ENCODE results near the gene UBL7. TPM values are rescaled to one million over a fixed set of nuclear protein-coding genes. Genes with fewer than 3 reads are reported as not detected.

The UBL7 gene
- total and polyA plus RNA-seq, 10 of the 15 experiments (the other 5 are each of a cell fraction or from before 2014, with no cell fraction given) = 25.9 to 145 (median 90.1) TPM

GRCh38 chr15:74430510-74430951 lies 30.4 kb downstream of the UBL7 start (continued):
- 0 out of 2 replicates have a peak, but pooled peaks have one; percentile 45 for TF ChIP-seq GATAD2B (conservative IDR thresholded peaks at IDR 0.05; ENCODE audit: low read depth)
- peak; percentile 88 for TF ChIP-seq MEF2B (IDR thresholded peaks at IDR 0.05; ENCODE audit: partially characterized antibody, poor library complexity, severe bottlenecking)
- TF ChIP-seq BCL3 (IDR thresholded peaks at IDR 0.05; ENCODE audit: borderline replicate concordance, insufficient read depth, low read depth, low read length, poor library complexity, severe bottlenecking) = no peak
- TF ChIP-seq KAT2A (conservative IDR thresholded peaks at IDR 0.05; ENCODE audit: control insufficient read depth, low read depth, low read length) = no peak
- 0 out of 2 replicates have a peak, but pooled peaks have one; percentile 16 for TF ChIP-seq WRNIP1 (IDR thresholded peaks at IDR 0.05; ENCODE audit: borderline replicate concordance, low read depth, low read length)
- TF ChIP-seq FOXK2 (IDR thresholded peaks at IDR 0.05) = no peak
- TF ChIP-seq SKIL (IDR thresholded peaks at IDR 0.05; ENCODE audit: low read depth, poor library complexity, severe bottlenecking) = no peak
- peak in 1 of 2 experiments; percentile 51; a peak in 2 of 4 replicates for TF ChIP-seq IKZF2 (IDR thresholded peaks at IDR 0.05)
- TF ChIP-seq JUNB (IDR thresholded peaks at IDR 0.05) = peak; percentile 24; the same call in 1 of the 2 replicates
- 0 out of 2 replicates have a peak, but pooled peaks have one; percentile 41 for TF ChIP-seq NBN (IDR thresholded peaks at IDR 0.05)
- TF ChIP-seq USF1 (IDR thresholded peaks at IDR 0.05; ENCODE audit: borderline replicate concordance, extremely low read length, insufficient read depth, low read depth, low read length) = no peak
- TF ChIP-seq EED (IDR thresholded peaks at IDR 0.05; ENCODE audit: low read depth) = peak; percentile 70
- TF ChIP-seq TCF7 (IDR thresholded peaks at IDR 0.05; ENCODE audit: borderline replicate concordance) = no peak
- TF ChIP-seq PKNOX1 (IDR thresholded peaks at IDR 0.05) = no peak
- no peak; the same call in 1 of the 2 replicates for TF ChIP-seq TBL1XR1 (IDR thresholded peaks at IDR 0.05; ENCODE audit: low read depth, low read length)
- TF ChIP-seq NFYA (IDR thresholded peaks at IDR 0.05; ENCODE audit: borderline replicate concordance, low read depth, low read length) = no peak
- TF ChIP-seq ZBTB40 (IDR thresholded peaks at IDR 0.05; ENCODE audit: borderline replicate concordance) = no peak

Data from GM12878 (cell line).